NB4 (cell line): ENCODE measurements around the gene GTF2F2.
A peak's percentile ranks its signal among the peaks of the same experiment; 100 is the strongest.

Experiments
- DNase-seq: peaks from one replicate; pipeline ENCODE4 v3.0.0; 2010; ENCODE audit warnings: low read depth
- H3K4me3 ChIP-seq: one replicate; pipeline ENCODE4 v1.5.1; 2011; ENCODE audit warnings: mild to moderate bottlenecking, low read depth, low read length, moderate library complexity
- CTCF ChIP-seq: IDR thresholded peaks from one replicate; pipeline ENCODE4 v1.5.1; 2012; ENCODE audit warnings: low read depth, low read length
- MAX ChIP-seq: IDR thresholded peaks from 2 replicates; pipeline ENCODE4 v1.6.1; 2011; ENCODE audit warnings: low read depth, low read length
- MYC ChIP-seq: IDR thresholded peaks from 2 replicates; pipeline ENCODE4 v1.6.1; 2011; ENCODE audit warnings: low read depth, low read length
- POLR2A ChIP-seq: IDR thresholded peaks from 2 replicates; pipeline ENCODE4 v1.6.1; 2011; ENCODE audit warnings: mild to moderate bottlenecking; ENCODE audit not compliant: insufficient read length; ENCODE audit errors: extremely low read depth

Gene GTF2F2

GRCh38 chr13:45254396-45254795 lies 134.1 kb downstream of the GTF2F2 start:
- TF ChIP-seq MAX (no peak), MYC (no peak), CTCF (no peak), POLR2A (no peak)
- no peak for DNase-seq
- H3K4me3 ChIP-seq = no peak overlapping the region

DNA sequence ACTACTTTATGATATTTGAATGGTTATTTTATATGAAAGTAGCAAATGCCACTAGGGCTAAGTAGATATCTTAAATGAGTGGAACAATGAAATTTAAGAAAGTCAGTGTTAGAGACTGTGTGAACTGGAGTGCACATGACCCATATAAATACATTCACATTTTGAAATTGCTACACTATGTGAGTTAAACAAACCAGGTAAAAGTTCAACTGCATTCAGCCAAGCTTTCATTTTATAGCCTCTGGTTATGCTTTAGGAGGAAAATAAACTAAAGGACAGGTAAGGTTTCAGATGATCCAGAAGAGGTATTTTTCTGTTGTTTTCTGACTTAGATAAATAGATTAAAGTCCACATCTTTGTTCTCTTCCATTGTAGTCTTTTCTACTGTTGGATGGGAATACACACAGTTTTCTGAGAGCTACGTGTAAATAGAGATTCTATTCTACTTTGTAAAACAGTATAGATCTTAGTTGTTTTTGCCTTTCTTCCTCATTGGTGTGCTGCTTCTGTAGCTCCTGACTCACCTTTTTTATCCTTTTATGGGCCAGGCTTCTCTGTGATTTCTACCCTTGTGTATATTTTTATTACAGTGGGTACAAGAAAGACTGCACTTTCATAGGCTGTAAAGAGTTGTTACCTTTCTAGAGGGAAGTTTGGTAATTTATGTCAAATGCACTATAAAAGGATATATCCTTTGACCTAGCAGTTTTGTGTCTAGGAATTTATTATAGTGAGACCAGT lies 135.1 kb downstream of the GTF2F2 start:
- DNase-seq = no peak
- no peak overlapping the region for H3K4me3 ChIP-seq
- TF ChIP-seq MYC (no peak), MAX (no peak), CTCF (no peak), POLR2A (no peak)

GRCh38 chr13:45256254-45256653 lies 135.9 kb downstream of the GTF2F2 start:
- no peak for DNase-seq
- TF ChIP-seq CTCF (no peak), MYC (no peak), MAX (no peak), POLR2A (no peak)
- H3K4me3 ChIP-seq = no peak overlapping the region

- DNase-seq = peak; percentile 23
- TF ChIP-seq POLR2A (no peak), MYC (no peak), CTCF (no peak), MAX (no peak)
- no peak overlapping the region for H3K4me3 ChIP-seq
Observed at GRCh38 chr13:45257638-45258333, 137.5 kb downstream of the GTF2F2 start.

- DNase-seq = no peak
- TF ChIP-seq CTCF = no peak
- no peak for TF ChIP-seq POLR2A
- no peak for TF ChIP-seq MAX
- TF ChIP-seq MYC = no peak
- no peak overlapping the region for H3K4me3 ChIP-seq
Observed at GRCh38 chr13:45258334-45258675, 138.0 kb downstream of the GTF2F2 start.
